ENCODE results near the gene RSL24D1. TPM values are rescaled to one million over a fixed set of nuclear protein-coding genes. Genes with fewer than 3 reads are reported as not detected.
A peak's percentile ranks its signal among the peaks of the same experiment; 100 is the strongest.

The RSL24D1 gene
- 100 to 1,000 TPM; 157 to 163 TPM for total RNA-seq

DNA sequence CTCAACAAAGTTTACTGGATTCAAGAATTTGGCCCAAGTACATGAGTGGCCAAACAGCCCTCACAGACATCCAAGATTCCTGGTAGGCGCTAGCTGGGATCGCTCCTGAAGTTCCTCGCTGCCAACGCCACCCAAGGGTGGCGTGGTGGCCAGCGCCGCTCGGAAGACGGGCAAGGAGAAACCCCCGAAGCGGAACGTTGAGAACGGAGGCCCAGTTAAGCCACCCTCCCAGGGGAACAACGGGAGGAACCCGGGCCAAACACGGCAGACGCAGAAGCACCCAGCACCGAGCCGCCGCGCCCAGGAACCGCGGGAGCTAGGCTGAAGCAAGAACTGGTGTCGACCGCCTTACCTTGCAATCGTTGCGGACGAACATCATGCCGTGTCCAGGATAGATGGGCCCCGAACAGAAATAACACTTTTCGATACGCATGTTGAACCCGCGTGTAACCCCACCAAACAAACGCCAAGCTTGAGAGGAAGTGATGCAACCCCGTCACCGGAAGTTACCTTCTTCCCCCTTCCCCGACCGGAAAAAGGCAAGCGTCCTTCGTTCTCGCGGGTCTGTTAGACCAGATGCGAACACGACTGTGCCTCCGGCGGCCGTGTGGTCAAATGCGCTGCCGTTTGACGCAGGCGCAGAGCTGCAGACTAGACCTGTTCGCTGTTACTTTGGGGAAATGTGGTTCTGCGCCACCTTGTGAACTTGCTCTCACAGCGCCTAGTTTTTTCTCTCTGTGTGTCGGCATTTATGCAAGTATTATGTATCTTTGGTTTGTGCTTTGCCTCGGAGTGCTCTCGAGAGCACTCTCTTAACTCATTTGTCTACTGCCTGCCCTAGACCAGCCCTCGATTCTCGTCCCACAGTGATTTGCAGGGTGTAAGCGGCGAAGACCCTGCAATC, at the start of gene RSL24D1:
RSL24D1 (minus strand) TSS at position 484 of the 904 bp plus-strand sequence; CDS start at position 433, 51 bp downstream.
- intact Hi-C loops (cut with micrococcal nuclease): loop anchor here (1.0 to 5.0 kb wide), 6 partner anchors 20 to 241 kb away; partner anchors contain the start of genes CCPG1, PIERCE2, PIGB and PIGBOS1
- peaks cover 22% of the 10 kb centered on the region for H3K4me1 Mint-ChIP-seq (ENCODE audit: low read depth)
- DNase-seq: peak; percentile 98
- POLR2A ChIA-PET: interaction anchor here (0.6 to 2.7 kb wide), 14 partner anchors 11 to 427 kb away, joined by 3 to 11 read pairs (median 4); partner anchors contain the start of genes CCPG1, PIERCE2, PIGB and PIGBOS1
- H3K27me3 Mint-ChIP-seq: no peaks in the 10 kb centered on the region
- H3K4me3 Mint-ChIP-seq: no peak within 1 kb of the TSS
- H3K36me3 Mint-ChIP-seq: peaks cover 27% of the 10 kb centered on the region
- CTCF ChIA-PET: interaction anchor here (0.6 to 2.1 kb wide), 15 partner anchors 11 to 243 kb away, joined by 3 to 14 read pairs (median 3); partner anchors contain the start of genes PIGB and PIGBOS1
- H3K9me3 Mint-ChIP-seq: peaks cover 8% of the 10 kb centered on the region
- no peak within 1 kb of the TSS for H3K27ac Mint-ChIP-seq

DNA sequence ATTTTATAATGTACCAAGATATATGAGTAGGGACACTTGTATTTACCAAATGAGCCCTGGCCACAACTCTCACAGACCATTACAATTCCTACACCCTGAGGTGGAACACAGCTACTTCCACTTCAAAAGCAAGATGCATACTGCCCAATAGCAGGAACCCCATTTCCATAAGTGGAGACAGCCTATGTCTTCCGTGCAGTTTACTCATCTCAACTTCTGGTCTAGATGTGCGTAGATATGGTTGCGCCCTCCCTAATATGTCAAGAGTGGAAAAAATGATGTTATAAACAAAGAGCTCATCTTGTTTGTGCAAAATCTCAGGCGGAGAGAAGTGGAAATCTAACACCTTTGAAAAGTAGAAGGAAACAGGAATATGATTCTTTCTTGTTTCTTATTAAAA, 48.3 kb upstream of the RSL24D1 start:
- POLR2A ChIA-PET: interaction anchor here (1.0 to 1.9 kb wide), 4 partner anchors 9 to 38 kb away, joined by 3 to 9 read pairs (median 6); no protein-coding TSS in a partner anchor

DNA sequence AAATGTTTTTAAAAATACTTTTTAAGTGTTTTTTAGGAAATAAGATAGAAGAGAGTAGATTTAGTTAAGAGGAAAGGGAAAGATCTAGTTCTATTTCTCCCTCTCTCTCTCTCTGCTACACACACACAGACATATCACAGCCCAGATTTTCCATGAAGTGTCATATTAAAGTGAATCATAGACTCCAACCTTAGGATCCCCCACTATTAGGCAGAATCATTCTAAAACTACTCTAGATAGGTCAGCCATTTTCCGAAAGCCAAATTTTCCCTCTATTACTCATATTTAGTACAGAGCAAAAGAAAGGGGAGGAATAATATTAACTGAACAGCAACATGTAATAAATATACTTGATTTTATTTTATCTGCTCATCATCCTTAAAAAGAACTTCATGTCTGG, 45.1 kb upstream of the RSL24D1 start:
- ChIA-PET CTCF (no interaction called here), POLR2A (no interaction called here)
- H3K27me3 Mint-ChIP-seq: no peaks in the 10 kb centered on the region
- intact Hi-C loops (cut with micrococcal nuclease): loop anchor here (5.0 kb wide), 1 partner anchor 165 kb away; the partner anchor contains the start of genes CCPG1 and PIERCE2
- peaks cover 86% of the 10 kb centered on the region for H3K4me1 Mint-ChIP-seq (ENCODE audit: low read depth)
- H3K27ac Mint-ChIP-seq: peak overlapping the region; percentile 79
- H3K4me3 Mint-ChIP-seq: peak overlapping the region; percentile 1
- H3K36me3 Mint-ChIP-seq: peaks cover 31% of the 10 kb centered on the region
- H3K9me3 Mint-ChIP-seq: no peaks in the 10 kb centered on the region
- no peak for DNase-seq

More for the DNA sequence above, 48.3 kb upstream of the RSL24D1 start:
- intact Hi-C loops (cut with micrococcal nuclease): loop anchor here (1.0 kb wide), 1 partner anchor 8 kb away; no protein-coding TSS in a partner anchor
- Mint-ChIP-seq H3K4me1 (ENCODE audit: low read depth) (peaks cover 77% of the 10 kb centered on the region), H3K9me3 (no peaks in the 10 kb centered on the region), H3K27ac (peak overlapping the region; percentile 38), H3K4me3 (no peak overlapping the region), H3K36me3 (peaks cover 34% of the 10 kb centered on the region), H3K27me3 (no peaks in the 10 kb centered on the region)
- DNase-seq: no peak
- CTCF ChIA-PET: interaction anchor here (1.0 to 2.0 kb wide), 2 partner anchors 27 to 46 kb away, joined by 3 to 5 read pairs; no protein-coding TSS in a partner anchor

DNA sequence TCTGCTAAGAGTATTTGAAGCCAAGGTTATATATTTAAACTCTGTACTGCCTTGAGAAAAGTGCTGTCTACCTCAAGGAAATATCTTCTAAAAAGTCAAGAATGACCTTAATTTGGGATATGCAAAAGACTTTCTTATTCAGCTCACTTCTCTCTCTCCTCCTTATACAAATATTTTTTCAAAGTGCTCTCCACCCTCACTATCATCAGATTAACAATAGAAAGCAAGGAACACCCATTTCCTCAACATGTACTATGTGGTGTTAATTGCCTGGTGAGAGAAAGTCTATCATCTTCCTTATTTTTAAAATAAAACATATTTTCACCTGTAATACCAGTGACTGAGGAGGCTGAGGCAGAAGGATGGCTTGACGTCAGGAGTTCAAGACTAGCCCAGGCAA, 44.4 kb upstream of the RSL24D1 start:
- H3K9me3 Mint-ChIP-seq: no peaks in the 10 kb centered on the region
- intact Hi-C loops (cut with micrococcal nuclease): loop anchor here (5.0 kb wide), 1 partner anchor 166 kb away; the partner anchor contains the start of genes CCPG1 and PIERCE2
- H3K4me3 Mint-ChIP-seq: no peak overlapping the region
- peaks cover 84% of the 10 kb centered on the region for H3K4me1 Mint-ChIP-seq (ENCODE audit: low read depth)
- peak overlapping the region; percentile 24 for H3K27ac Mint-ChIP-seq
- no peaks in the 10 kb centered on the region for H3K27me3 Mint-ChIP-seq
- H3K36me3 Mint-ChIP-seq: peaks cover 37% of the 10 kb centered on the region
- no peak for DNase-seq
- ChIA-PET CTCF (no interaction called here), POLR2A (interaction anchor here (1.4 to 1.7 kb wide), 2 partner anchors 20 to 39 kb away, joined by 4 to 5 read pairs; no protein-coding TSS in a partner anchor)

DNA sequence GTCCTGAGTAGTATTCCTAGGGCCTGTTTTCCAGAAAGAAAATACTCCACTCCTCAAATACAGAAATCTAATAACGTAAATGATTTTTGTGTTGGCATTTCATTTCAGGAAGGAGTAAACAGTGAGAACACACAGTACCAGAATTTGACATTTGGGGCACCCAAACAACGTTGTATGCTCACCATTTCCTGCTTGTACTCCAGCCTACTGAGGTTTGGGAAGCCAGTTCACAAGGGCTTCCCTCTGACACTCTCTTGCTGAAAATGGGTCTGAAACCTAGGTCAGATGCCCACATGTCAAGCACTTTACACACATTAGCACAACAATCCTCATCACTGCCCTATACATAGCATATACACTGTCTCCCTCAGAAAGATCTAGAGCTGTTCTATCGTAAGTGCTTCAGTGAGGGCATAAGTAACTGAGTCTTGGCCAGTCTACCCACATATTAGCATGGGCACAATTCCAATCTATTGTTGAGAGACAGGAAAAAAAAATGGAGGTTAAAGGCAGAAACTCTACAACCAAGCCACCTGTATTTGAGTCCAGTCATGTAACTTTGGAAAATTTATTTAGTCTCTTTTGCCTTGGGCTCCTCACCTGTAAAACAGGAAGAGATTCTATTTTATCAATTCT, 43.5 kb upstream of the RSL24D1 start:
- H3K9me3 Mint-ChIP-seq: no peaks in the 10 kb centered on the region
- peaks cover 88% of the 10 kb centered on the region for H3K4me1 Mint-ChIP-seq (ENCODE audit: low read depth)
- peak overlapping the region; percentile 94 for H3K27ac Mint-ChIP-seq
- ChIA-PET POLR2A (interaction anchor here (0.6 to 1.7 kb wide), 4 partner anchors 19 to 43 kb away, joined by 3 to 5 read pairs (median 4); partner anchors contain the start of gene RSL24D1), CTCF (interaction anchor here (2.1 to 5.0 kb wide), 2 partner anchors 10 to 42 kb away, joined by 9 to 17 read pairs; no protein-coding TSS in a partner anchor)
- H3K27me3 Mint-ChIP-seq: no peaks in the 10 kb centered on the region
- H3K4me3 Mint-ChIP-seq: no peak overlapping the region
- intact Hi-C loops (cut with micrococcal nuclease): loop anchor here (5.0 kb wide), 1 partner anchor 167 kb away; the partner anchor contains the start of genes CCPG1 and PIERCE2
- DNase-seq: peak; percentile 24
- H3K36me3 Mint-ChIP-seq: peaks cover 44% of the 10 kb centered on the region

- no peaks in the 10 kb centered on the region for H3K27me3 Mint-ChIP-seq
- no peak overlapping the region for H3K4me3 Mint-ChIP-seq
- H3K36me3 Mint-ChIP-seq: peaks cover 40% of the 10 kb centered on the region
- POLR2A ChIA-PET: interaction anchor here (0.7 to 3.2 kb wide), 5 partner anchors 22 to 44 kb away, joined by 3 to 33 read pairs (median 5); no protein-coding TSS in a partner anchor
- H3K27ac Mint-ChIP-seq: peak overlapping the region; percentile 94
- no peaks in the 10 kb centered on the region for H3K9me3 Mint-ChIP-seq
- intact Hi-C loops (cut with micrococcal nuclease): loop anchor here (2.0 to 5.0 kb wide), 2 partner anchors 43 to 168 kb away; partner anchors contain the start of genes CCPG1, PIERCE2 and RSL24D1
- no peak for DNase-seq
- CTCF ChIA-PET: interaction anchor here (0.9 to 5.0 kb wide), 3 partner anchors 11 to 42 kb away, joined by 3 to 17 read pairs (median 9); no protein-coding TSS in a partner anchor
- peaks cover 83% of the 10 kb centered on the region for H3K4me1 Mint-ChIP-seq (ENCODE audit: low read depth)
Observed at GRCh38 chr15:55239440-55240124, 42.8 kb upstream of the RSL24D1 start.

- no peaks in the 10 kb centered on the region for H3K9me3 Mint-ChIP-seq
- no peak overlapping the region for H3K4me3 Mint-ChIP-seq
- H3K4me1 Mint-ChIP-seq (ENCODE audit: low read depth): peaks cover 82% of the 10 kb centered on the region
- no peak for DNase-seq
- peaks cover 47% of the 10 kb centered on the region for H3K36me3 Mint-ChIP-seq
- intact Hi-C loops (cut with micrococcal nuclease): loop anchor here (2.0 kb wide), 1 partner anchor 42 kb away; the partner anchor contains the start of gene RSL24D1
- no peaks in the 10 kb centered on the region for H3K27me3 Mint-ChIP-seq
- POLR2A ChIA-PET: interaction anchor here (1.5 to 3.2 kb wide), 6 partner anchors 18 to 45 kb away, joined by 4 to 33 read pairs (median 19); no protein-coding TSS in a partner anchor
- CTCF ChIA-PET: interaction anchor here (0.9 to 5.0 kb wide), 5 partner anchors 11 to 43 kb away, joined by 3 to 17 read pairs (median 5); no protein-coding TSS in a partner anchor
- peak overlapping the region; percentile 94 for H3K27ac Mint-ChIP-seq
Observed at GRCh38 chr15:55238877-55239276, 42.1 kb upstream of the RSL24D1 start.

DNA sequence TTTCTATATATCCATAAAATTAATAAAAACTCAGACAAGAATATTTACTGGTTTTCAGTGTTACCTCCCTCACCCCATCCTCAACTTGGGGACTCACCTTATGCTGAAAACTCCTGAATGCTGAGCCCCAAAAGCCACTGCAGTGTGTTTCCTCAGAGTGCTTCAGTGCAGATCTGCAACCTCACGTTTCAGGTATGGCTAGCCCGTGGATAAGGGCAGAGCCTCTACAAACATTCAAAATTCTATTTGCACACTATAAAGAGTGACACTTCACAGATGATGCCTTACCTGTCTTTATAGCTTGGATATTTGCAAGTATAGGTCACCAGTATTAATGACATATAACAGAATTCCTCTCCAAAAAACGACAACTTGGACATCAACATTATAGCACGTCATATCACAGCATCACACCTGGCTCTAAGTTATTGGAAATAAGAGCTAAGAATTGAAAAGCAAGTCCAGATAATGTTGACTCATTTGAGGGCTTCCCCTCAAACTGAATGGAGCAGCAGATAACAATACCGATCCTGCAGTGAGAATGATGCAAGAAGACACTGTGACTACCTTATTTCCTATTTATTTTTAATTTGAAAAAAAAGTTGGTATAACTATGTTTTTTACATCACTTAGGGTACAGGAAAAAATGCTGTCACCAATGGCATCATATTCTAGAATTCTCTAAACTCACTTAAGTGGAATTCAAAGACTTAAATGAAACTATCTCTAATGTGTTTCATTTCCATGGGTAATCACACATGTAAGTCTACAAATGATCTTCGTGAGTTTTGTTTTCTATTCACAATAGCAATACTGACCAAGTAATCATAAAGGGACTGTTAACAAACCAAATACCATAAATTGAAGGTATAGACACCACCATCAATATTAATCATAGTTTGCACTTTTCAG, 40.7 kb upstream of the RSL24D1 start:
- peak overlapping the region; percentile 94 for H3K27ac Mint-ChIP-seq
- peak overlapping the region; percentile 47 for H3K4me3 Mint-ChIP-seq
- ChIA-PET POLR2A (interaction anchor here (0.7 to 3.2 kb wide), 13 partner anchors 9 to 50 kb away, joined by 3 to 33 read pairs (median 9); partner anchors contain the start of gene RSL24D1), CTCF (interaction anchor here (0.6 to 5.0 kb wide), 6 partner anchors 13 to 198 kb away, joined by 3 to 17 read pairs (median 4); no protein-coding TSS in a partner anchor)
- H3K36me3 Mint-ChIP-seq: peaks cover 48% of the 10 kb centered on the region
- peaks cover 70% of the 10 kb centered on the region for H3K4me1 Mint-ChIP-seq (ENCODE audit: low read depth)
- no peaks in the 10 kb centered on the region for H3K9me3 Mint-ChIP-seq
- H3K27me3 Mint-ChIP-seq: no peaks in the 10 kb centered on the region
- intact Hi-C loops (cut with micrococcal nuclease): loop anchor here (1.0 to 2.0 kb wide), 4 partner anchors 16 to 43 kb away; partner anchors contain the start of gene RSL24D1
- DNase-seq: no peak

- intact Hi-C loops (cut with micrococcal nuclease): no loop called here
- H3K9me3 Mint-ChIP-seq: no peaks in the 10 kb centered on the region
- peak overlapping the region; percentile 49 for H3K4me3 Mint-ChIP-seq
- H3K27me3 Mint-ChIP-seq: no peaks in the 10 kb centered on the region
- CTCF ChIA-PET: interaction anchor here (1.2 to 5.0 kb wide), 2 partner anchors 39 to 46 kb away, joined by 3 to 17 read pairs; partner anchors contain the start of gene RSL24D1
- H3K36me3 Mint-ChIP-seq: peaks cover 63% of the 10 kb centered on the region
- DNase-seq: no peak
- peak overlapping the region; percentile 64 for H3K27ac Mint-ChIP-seq
- H3K4me1 Mint-ChIP-seq (ENCODE audit: low read depth): peaks cover 71% of the 10 kb centered on the region
- POLR2A ChIA-PET: no interaction called here
Observed at GRCh38 chr15:55235546-55236036, 38.9 kb upstream of the RSL24D1 start.

GRCh38 chr15:55234800-55235104, 38.0 kb upstream of the RSL24D1 start:
- peak overlapping the region; percentile 36 for H3K27ac Mint-ChIP-seq
- CTCF ChIA-PET: no interaction called here

More at GRCh38 chr15:55234800-55235104, 38.0 kb upstream of the RSL24D1 start:
- POLR2A ChIA-PET: no interaction called here
- Mint-ChIP-seq H3K9me3 (no peaks in the 10 kb centered on the region), H3K4me3 (no peak overlapping the region), H3K27me3 (no peaks in the 10 kb centered on the region), H3K4me1 (ENCODE audit: low read depth) (peaks cover 69% of the 10 kb centered on the region), H3K36me3 (peaks cover 63% of the 10 kb centered on the region)
- no peak for DNase-seq
- intact Hi-C loops (cut with micrococcal nuclease): no loop called here

Measured in activated CD4-positive, alpha-beta memory T cell treated with anti-CD3 and anti-CD28 coated beads for 36 hours (primary cell).